ENCODE results near the gene RPL6.

GRCh38 chr12:112393328-112393727, 16.1 kb downstream of the RPL6 start:
- TF ChIP-seq CTCF (IDR thresholded peaks at IDR 0.05) (no peak), POLR2A (IDR thresholded peaks at IDR 0.05) (no peak), POLR2AphosphoS5 (IDR thresholded peaks at IDR 0.05) (no peak)
